Kidney epithelial cell (primary cell): ENCODE results near the gene RHOBTB1. TPM values are rescaled to one million over a fixed set of nuclear protein-coding genes. Genes with fewer than 3 reads are reported as not detected.

Source experiments
- DNase-seq: peaks from one replicate; pipeline ENCODE4 v3.0.0-alpha.2; 2010; ENCODE audit warnings: low read depth
- H3K27me3 ChIP-seq: 2 replicates; pipeline ENCODE4 v1.6.0; 2011; ENCODE audit warnings: low read length; ENCODE audit not compliant: control insufficient read depth, insufficient read depth
- H3K36me3 ChIP-seq: 2 replicates; pipeline ENCODE4 v1.5.1; 2011; ENCODE audit warnings: low read length; ENCODE audit not compliant: control insufficient read depth, insufficient read depth
- H3K4me3 ChIP-seq: 2 replicates; pipeline ENCODE4 v1.5.1; 2011; ENCODE audit warnings: low read depth, mild to moderate bottlenecking, control low read depth, low read length
- total RNA-seq: library from RNA; depleted of rRNA; stranded (reverse); fragments of >200 nt; gene quantifications from 2 replicates; pipeline ENCODE4 v1.2.3, GENCODE V29; 2015
- TF ChIP-seq, protein P1 (sequence below): IDR thresholded peaks from 2 replicates; pipeline ENCODE4 v1.5.1; 2011; ENCODE audit warnings: mild to moderate bottlenecking, moderate library complexity, low read length, control low read depth, inconsistent platforms; ENCODE audit not compliant: insufficient read depth, poor library complexity, severe bottlenecking

The RHOBTB1 gene
- total RNA-seq, 1 donor from 2014 or later = 21.3 TPM

DNA sequence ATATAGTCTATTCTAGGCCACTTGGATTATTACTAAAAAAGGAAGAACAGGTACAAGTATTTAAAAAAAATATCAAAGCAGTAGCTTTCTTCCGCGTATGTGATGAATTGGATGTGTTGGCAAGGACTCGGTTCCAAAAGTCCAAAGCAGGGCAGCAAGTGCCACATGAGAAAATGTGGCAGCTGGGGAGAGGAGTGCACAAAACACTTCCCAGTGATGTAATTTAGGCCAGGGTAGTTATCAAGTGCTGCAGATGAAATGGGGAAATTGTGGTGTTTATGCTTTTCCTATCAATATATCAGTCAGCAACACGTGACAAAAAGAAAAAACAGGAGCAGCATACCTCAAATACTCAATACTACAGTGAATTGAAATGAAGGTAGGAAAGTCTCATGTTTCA is 7.0 kb downstream of the RHOBTB1 start:
- H3K4me3 ChIP-seq = no peak overlapping the region
- DNase-seq = no peak
- TF ChIP-seq, protein P1, sequence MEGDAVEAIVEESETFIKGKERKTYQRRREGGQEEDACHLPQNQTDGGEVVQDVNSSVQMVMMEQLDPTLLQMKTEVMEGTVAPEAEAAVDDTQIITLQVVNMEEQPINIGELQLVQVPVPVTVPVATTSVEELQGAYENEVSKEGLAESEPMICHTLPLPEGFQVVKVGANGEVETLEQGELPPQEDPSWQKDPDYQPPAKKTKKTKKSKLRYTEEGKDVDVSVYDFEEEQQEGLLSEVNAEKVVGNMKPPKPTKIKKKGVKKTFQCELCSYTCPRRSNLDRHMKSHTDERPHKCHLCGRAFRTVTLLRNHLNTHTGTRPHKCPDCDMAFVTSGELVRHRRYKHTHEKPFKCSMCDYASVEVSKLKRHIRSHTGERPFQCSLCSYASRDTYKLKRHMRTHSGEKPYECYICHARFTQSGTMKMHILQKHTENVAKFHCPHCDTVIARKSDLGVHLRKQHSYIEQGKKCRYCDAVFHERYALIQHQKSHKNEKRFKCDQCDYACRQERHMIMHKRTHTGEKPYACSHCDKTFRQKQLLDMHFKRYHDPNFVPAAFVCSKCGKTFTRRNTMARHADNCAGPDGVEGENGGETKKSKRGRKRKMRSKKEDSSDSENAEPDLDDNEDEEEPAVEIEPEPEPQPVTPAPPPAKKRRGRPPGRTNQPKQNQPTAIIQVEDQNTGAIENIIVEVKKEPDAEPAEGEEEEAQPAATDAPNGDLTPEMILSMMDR = no peak
- H3K36me3 ChIP-seq = no peaks in the 10 kb centered on the region
- H3K27me3 ChIP-seq = no peaks in the 10 kb centered on the region

DNA sequence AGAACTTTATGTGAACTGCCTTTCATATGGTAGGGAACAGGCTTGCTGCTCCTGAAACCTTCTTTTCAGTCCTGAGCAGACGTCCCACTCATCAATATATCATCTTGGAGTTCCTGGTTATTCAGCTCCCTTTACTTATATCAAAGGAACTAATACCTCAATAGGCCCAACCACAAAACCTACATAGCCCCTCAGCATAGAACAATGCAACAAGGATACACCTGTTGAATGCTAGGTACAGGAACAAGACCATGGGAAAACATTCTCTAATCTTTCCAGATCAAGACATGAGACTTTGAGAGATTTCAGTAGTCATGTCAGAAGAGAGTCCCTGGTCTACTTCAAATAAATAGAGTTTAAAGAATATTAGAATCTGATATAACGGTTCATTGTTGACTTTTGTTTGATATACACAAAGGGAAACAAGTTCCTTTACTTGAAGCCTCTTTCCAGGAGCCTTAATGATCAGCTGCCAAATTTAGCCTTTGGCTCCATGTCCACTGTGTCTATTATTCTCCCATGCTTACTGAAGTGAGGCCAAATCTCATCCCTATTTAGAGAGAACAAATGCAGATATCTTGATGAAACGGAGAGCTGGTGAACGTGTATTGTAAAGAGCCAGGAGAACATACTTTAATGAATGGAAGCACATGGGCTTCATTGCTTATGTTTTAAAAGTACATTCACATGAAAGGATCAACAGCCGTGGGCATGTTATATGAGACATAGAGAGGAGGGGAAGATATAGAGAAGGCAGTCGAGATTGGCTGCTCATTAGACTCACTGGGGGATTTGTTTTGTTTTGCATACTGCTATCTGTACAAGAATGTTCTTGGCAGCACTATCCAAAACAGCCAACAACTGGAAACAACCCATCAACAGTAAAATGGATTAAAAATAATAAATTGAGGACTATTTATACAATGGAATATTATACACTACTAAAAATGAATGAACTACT is 9.5 kb downstream of the RHOBTB1 start:
- Histone ChIP-seq H3K4me3 (no peak overlapping the region), H3K36me3 (no peaks in the 10 kb centered on the region), H3K27me3 (no peaks in the 10 kb centered on the region)
- no peak for DNase-seq
- TF ChIP-seq, protein P1 = no peak

DNA sequence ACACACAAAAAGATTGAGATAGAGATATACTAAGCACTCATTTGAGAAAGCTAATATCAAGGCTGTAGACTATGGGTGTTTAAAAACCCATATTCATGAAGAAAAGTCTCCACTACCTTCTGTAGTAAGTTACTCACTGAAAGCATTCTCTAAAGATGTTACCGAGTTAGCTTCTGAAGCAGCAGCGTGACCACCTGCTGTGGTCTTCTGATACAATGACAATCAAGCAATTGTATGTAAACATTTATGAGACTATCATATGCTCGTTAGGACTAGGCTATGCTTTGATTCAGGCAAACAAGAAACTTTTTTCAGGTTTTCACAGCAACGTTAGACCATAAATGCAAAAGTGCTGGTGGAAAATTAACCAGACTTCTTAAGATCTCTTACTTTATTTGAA is 11.2 kb downstream of the RHOBTB1 start:
- Histone ChIP-seq H3K4me3 (no peak overlapping the region), H3K36me3 (no peaks in the 10 kb centered on the region), H3K27me3 (no peaks in the 10 kb centered on the region)
- no peak for DNase-seq
- TF ChIP-seq, protein P1 = no peak

DNA sequence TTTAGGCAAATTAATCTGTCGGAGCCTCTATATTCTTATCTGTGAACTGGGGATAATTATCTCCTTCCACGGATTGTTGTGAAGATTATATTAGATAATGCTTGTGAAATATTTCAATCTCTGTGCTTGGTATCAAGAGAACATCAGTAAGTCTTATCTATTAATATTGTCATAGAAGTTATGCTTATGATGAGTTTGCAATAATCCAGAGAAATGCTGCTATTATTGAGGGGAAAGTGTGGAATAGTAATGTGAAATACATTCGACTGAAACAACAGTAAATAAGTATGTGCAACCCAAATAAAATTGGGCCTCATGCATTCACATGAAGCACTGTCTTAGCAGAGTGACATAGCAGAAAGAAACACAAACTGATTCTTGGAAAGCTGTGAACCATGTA is 13.7 kb downstream of the RHOBTB1 start:
- Histone ChIP-seq H3K4me3 (no peak overlapping the region), H3K36me3 (no peaks in the 10 kb centered on the region), H3K27me3 (no peaks in the 10 kb centered on the region)
- no peak for DNase-seq
- TF ChIP-seq, protein P1 = no peak

DNA sequence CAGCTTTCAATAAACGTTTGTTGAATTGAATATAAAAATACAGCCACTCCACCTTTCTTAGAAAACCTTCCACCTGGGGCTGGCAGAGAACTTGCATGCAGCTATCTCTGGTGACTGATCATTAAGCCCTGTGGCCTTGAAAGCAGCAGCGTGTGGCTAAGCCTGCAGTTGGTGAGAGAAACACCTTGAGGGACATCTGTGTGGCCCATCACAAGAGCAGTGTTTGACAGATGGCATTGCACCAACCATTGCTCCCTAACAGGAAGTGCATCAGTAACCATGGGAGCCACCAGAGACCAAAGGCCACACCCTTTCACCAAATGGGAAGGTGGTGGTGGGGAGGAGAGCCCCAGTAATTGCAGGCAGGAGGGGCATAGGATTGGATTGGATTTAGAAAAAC is 22.4 kb downstream of the RHOBTB1 start:
- DNase-seq = no peak
- TF ChIP-seq, protein P1 = no peak
- no peaks in the 10 kb centered on the region for H3K36me3 ChIP-seq
- H3K27me3 ChIP-seq = no peaks in the 10 kb centered on the region
- H3K4me3 ChIP-seq = no peak overlapping the region
